ENCODE results near the gene DDX51. TPM values are rescaled to one million over a fixed set of nuclear protein-coding genes. Genes with fewer than 3 reads are reported as not detected.
A peak's percentile ranks its signal among the peaks of the same experiment; 100 is the strongest.

The DDX51 gene
- total RNA-seq, 1 donor: 8.2 TPM

- no peak overlapping the region for H3K4me3 ChIP-seq (ENCODE audit: low read depth, low read length)
- TF ChIP-seq CTCF (IDR thresholded peaks at IDR 0.05; ENCODE audit: insufficient read depth, low read depth, low read length): no peak
- DNase-seq (ENCODE audit: low read depth): peak; percentile 60
Observed at GRCh38 chr12:132170094-132170636, 26.0 kb upstream of the DDX51 start.

- TF ChIP-seq CTCF (IDR thresholded peaks at IDR 0.05; ENCODE audit: insufficient read depth, low read depth, low read length): no peak
Observed at GRCh38 chr12:132169376-132169775, 25.3 kb upstream of the DDX51 start.

DNA sequence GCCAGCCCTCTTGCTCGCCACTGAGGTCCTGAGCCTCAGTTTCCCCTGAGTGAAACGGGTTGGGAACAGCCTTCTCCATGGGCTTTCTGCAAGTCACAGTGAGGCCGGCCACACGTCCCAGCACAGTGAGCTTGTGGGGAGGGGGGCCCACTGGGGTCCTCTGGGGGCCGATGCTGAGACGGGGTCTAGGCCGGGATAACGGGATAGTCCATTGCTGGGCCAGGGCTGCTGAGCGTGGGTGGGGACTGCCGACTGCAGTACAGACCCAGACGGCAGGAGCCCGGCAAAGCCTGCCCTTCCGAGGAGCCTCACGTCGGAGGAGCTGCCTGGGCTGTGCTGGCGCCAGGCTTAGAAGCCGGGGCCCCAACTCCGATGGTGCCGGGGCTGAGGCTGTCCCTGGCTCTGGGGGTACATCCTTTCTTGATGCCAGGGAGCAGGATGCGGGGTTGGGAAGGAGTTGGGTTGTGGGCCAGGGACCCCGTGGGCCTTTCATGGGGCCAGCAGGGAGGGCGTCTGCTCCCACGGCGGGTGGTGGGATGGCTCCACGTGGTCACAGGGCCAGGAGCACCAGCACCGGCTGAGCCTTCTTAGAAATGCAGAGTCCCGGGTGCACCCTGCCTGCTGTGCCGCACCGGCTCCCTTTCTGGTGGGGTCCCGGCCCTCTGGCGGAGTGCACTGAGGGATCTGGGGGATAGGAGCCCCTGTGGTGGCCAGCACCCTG is 24.4 kb upstream of the DDX51 start:
- H3K4me3 ChIP-seq (ENCODE audit: low read depth, low read length): no peak overlapping the region
- TF ChIP-seq CTCF (IDR thresholded peaks at IDR 0.05; ENCODE audit: insufficient read depth, low read depth, low read length): no peak
- no peak for DNase-seq (ENCODE audit: low read depth)

More at GRCh38 chr12:132169376-132169775, 25.3 kb upstream of the DDX51 start:
- no peak overlapping the region for H3K4me3 ChIP-seq (ENCODE audit: low read depth, low read length)
- DNase-seq (ENCODE audit: low read depth): no peak

DNA sequence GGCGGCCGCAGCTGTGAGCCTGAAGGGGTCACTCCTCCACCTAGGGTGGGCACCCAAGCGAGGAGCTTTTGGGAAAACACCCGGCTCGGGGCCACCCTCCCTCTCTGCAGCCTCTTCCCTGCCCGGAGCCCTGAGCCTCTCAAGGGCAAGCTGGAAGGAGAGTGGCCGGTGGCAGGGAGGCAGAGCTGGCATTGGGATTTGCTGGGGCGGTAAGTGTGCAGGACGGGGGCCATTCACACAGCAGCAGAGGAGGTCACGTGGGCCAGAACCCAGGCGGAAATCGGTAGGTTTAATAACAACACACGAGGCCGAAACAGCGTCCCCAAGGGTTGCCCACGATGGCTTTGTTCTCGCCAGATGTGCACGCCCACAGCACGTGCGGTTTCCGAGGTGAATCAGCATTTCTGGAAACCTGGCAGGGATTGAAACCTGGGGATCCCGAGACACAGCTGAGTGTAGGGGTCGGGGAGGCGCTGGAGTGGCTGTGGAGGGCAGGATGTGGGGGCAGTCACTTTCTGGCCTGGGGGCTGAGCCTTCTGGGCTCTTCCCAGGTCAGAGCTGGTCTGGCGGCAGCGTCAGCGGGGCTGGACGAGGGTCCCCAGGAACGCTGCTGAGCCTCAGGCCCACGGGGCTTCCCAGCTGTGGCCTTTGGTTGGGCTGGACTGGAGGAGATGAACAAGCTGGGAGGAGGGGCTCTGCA is 23.6 kb upstream of the DDX51 start:
- DNase-seq (ENCODE audit: low read depth): no peak
- H3K4me3 ChIP-seq (ENCODE audit: low read depth, low read length): no peak overlapping the region
- TF ChIP-seq CTCF (IDR thresholded peaks at IDR 0.05; ENCODE audit: insufficient read depth, low read depth, low read length): no peak

- DNase-seq (ENCODE audit: low read depth): no peak
- no peak for TF ChIP-seq CTCF (IDR thresholded peaks at IDR 0.05; ENCODE audit: insufficient read depth, low read depth, low read length)
Observed at GRCh38 chr12:132166801-132167591, 22.9 kb upstream of the DDX51 start.

GRCh38 chr12:132166093-132166492 is 22.0 kb upstream of the DDX51 start:
- no peak overlapping the region for H3K4me3 ChIP-seq (ENCODE audit: low read depth, low read length)
- DNase-seq (ENCODE audit: low read depth): no peak
- no peak for TF ChIP-seq CTCF (IDR thresholded peaks at IDR 0.05; ENCODE audit: insufficient read depth, low read depth, low read length)

More at GRCh38 chr12:132166801-132167591, 22.9 kb upstream of the DDX51 start:
- H3K4me3 ChIP-seq (ENCODE audit: low read depth, low read length): no peak overlapping the region

Measured in fibroblast of villous mesenchyme (primary cell).